Measurements from ENCODE around the gene CPED1.

Gene CPED1

GRCh38 chr7:121046893-121047468 is 58.5 kb downstream of the CPED1 start:
- CTCF ChIA-PET: interaction anchor here (0.8 kb wide), 1 partner anchor 12 kb away, joined by 4 read pairs; no protein-coding TSS in a partner anchor
- TF ChIP-seq CTCF (IDR thresholded peaks at IDR 0.05; ENCODE audit: insufficient read depth, low read length, missing control alignments): no peak
- H3K4me3 ChIP-seq (ENCODE audit: low read depth, low read length): no peak overlapping the region
- POLR2A ChIA-PET: no interaction called here
- DNase-seq (ENCODE audit: low read depth, low spot score): no peak

GRCh38 chr7:121048195-121048594 is 59.7 kb downstream of the CPED1 start:
- no peak for TF ChIP-seq CTCF (IDR thresholded peaks at IDR 0.05; ENCODE audit: insufficient read depth, low read length, missing control alignments)
- ChIA-PET POLR2A (no interaction called here), CTCF (no interaction called here)
- no peak for DNase-seq (ENCODE audit: low read depth, low spot score)
- no peak overlapping the region for H3K4me3 ChIP-seq (ENCODE audit: low read depth, low read length)

- no peak for TF ChIP-seq CTCF (IDR thresholded peaks at IDR 0.05; ENCODE audit: insufficient read depth, low read length, missing control alignments)
- DNase-seq (ENCODE audit: low read depth, low spot score): no peak
- H3K4me3 ChIP-seq (ENCODE audit: low read depth, low read length): no peak overlapping the region
- ChIA-PET POLR2A (no interaction called here), CTCF (interaction anchor here (0.6 to 1.8 kb wide), 5 partner anchors 9 to 62 kb away, joined by 3 to 4 read pairs (median 3); no protein-coding TSS in a partner anchor)
Measured at GRCh38 chr7:121049028-121049791, 60.7 kb downstream of the CPED1 start.

- DNase-seq (ENCODE audit: low read depth, low spot score): no peak
- no peak overlapping the region for H3K4me3 ChIP-seq (ENCODE audit: low read depth, low read length)
- POLR2A ChIA-PET: no interaction called here
- CTCF ChIA-PET: interaction anchor here (0.6 to 1.8 kb wide), 5 partner anchors 10 to 63 kb away, joined by 3 to 4 read pairs (median 3); no protein-coding TSS in a partner anchor
- no peak for TF ChIP-seq CTCF (IDR thresholded peaks at IDR 0.05; ENCODE audit: insufficient read depth, low read length, missing control alignments)
Measured at GRCh38 chr7:121049897-121050296, 61.4 kb downstream of the CPED1 start.

- CTCF ChIA-PET: no interaction called here
- no peak overlapping the region for H3K4me3 ChIP-seq (ENCODE audit: low read depth, low read length)
- DNase-seq (ENCODE audit: low read depth, low spot score): no peak
- POLR2A ChIA-PET: no interaction called here
- TF ChIP-seq CTCF (IDR thresholded peaks at IDR 0.05; ENCODE audit: insufficient read depth, low read length, missing control alignments): no peak
Measured at GRCh38 chr7:121053219-121053618, 64.7 kb downstream of the CPED1 start.

- ChIA-PET POLR2A (no interaction called here), CTCF (interaction anchor here (1.6 kb wide), 1 partner anchor 68 kb away, joined by 6 read pairs; no protein-coding TSS in a partner anchor)
- no peak overlapping the region for H3K4me3 ChIP-seq (ENCODE audit: low read depth, low read length)
- DNase-seq (ENCODE audit: low read depth, low spot score): no peak
- no peak for TF ChIP-seq CTCF (IDR thresholded peaks at IDR 0.05; ENCODE audit: insufficient read depth, low read length, missing control alignments)
Measured at GRCh38 chr7:121054925-121055324, 66.4 kb downstream of the CPED1 start.

All from AG04449 (cell line).